ENCODE results near the gene CHD2. TPM values are rescaled to one million over a fixed set of nuclear protein-coding genes. Genes with fewer than 3 reads are reported as not detected.

Gene CHD2
- total RNA-seq, 1 donor from 2014 or later: 159 TPM

- H3K27ac Mint-ChIP-seq: no peak overlapping the region
- H3K9me3 Mint-ChIP-seq (ENCODE audit: low read depth): peaks cover 30% of the 10 kb centered on the region
- H3K27me3 Mint-ChIP-seq: no peaks in the 10 kb centered on the region
These were observed 47.1 kb downstream of the CHD2 start for GRCh38 chr15:92947071-92947730.

GRCh38 chr15:92949604-92950249, 49.6 kb downstream of the CHD2 start:
- Mint-ChIP-seq H3K27me3 (no peaks in the 10 kb centered on the region), H3K36me3 (ENCODE audit: insufficient read depth) (peaks cover 70% of the 10 kb centered on the region), H3K4me3 (ENCODE audit: low read depth) (no peak overlapping the region), H3K4me1 (ENCODE audit: low read depth) (no peaks in the 10 kb centered on the region), H3K9me3 (ENCODE audit: low read depth) (peaks cover 30% of the 10 kb centered on the region), H3K27ac (peak overlapping the region; percentile 71)
- DNase-seq (ENCODE audit: low spot score, unreplicated experiment): no peak
- no peak for TF ChIP-seq CTCF (IDR thresholded peaks at IDR 0.05; ENCODE audit: unreplicated experiment)

More at GRCh38 chr15:92947071-92947730, 47.1 kb downstream of the CHD2 start:
- H3K36me3 Mint-ChIP-seq (ENCODE audit: insufficient read depth): peaks cover 81% of the 10 kb centered on the region
- no peak for DNase-seq (ENCODE audit: low spot score, unreplicated experiment)
- peaks cover 2% of the 10 kb centered on the region for H3K4me1 Mint-ChIP-seq (ENCODE audit: low read depth)
- TF ChIP-seq CTCF (IDR thresholded peaks at IDR 0.05; ENCODE audit: unreplicated experiment): no peak
- H3K4me3 Mint-ChIP-seq (ENCODE audit: low read depth): no peak overlapping the region

- Mint-ChIP-seq H3K4me3 (ENCODE audit: low read depth) (no peak overlapping the region), H3K27me3 (no peaks in the 10 kb centered on the region), H3K4me1 (ENCODE audit: low read depth) (no peaks in the 10 kb centered on the region), H3K36me3 (ENCODE audit: insufficient read depth) (peaks cover 72% of the 10 kb centered on the region), H3K9me3 (ENCODE audit: low read depth) (peaks cover 29% of the 10 kb centered on the region), H3K27ac (peak overlapping the region; percentile 85)
- DNase-seq (ENCODE audit: low spot score, unreplicated experiment): no peak
- TF ChIP-seq CTCF (IDR thresholded peaks at IDR 0.05; ENCODE audit: unreplicated experiment): no peak
These were observed 51.8 kb downstream of the CHD2 start for GRCh38 chr15:92951800-92952457.

GRCh38 chr15:92952458-92952850, 52.3 kb downstream of the CHD2 start:
- TF ChIP-seq CTCF (IDR thresholded peaks at IDR 0.05; ENCODE audit: unreplicated experiment): no peak
- Mint-ChIP-seq H3K9me3 (ENCODE audit: low read depth) (peaks cover 24% of the 10 kb centered on the region), H3K27ac (no peak overlapping the region), H3K27me3 (no peaks in the 10 kb centered on the region), H3K36me3 (ENCODE audit: insufficient read depth) (peaks cover 71% of the 10 kb centered on the region), H3K4me3 (ENCODE audit: low read depth) (no peak overlapping the region), H3K4me1 (ENCODE audit: low read depth) (no peaks in the 10 kb centered on the region)
- DNase-seq (ENCODE audit: low spot score, unreplicated experiment): no peak

GRCh38 chr15:92953566-92953965, 53.4 kb downstream of the CHD2 start:
- DNase-seq (ENCODE audit: low spot score, unreplicated experiment): no peak
- no peaks in the 10 kb centered on the region for H3K27me3 Mint-ChIP-seq
- H3K4me3 Mint-ChIP-seq (ENCODE audit: low read depth): no peak overlapping the region
- H3K4me1 Mint-ChIP-seq (ENCODE audit: low read depth): no peaks in the 10 kb centered on the region
- H3K27ac Mint-ChIP-seq: no peak overlapping the region
- H3K9me3 Mint-ChIP-seq (ENCODE audit: low read depth): peaks cover 16% of the 10 kb centered on the region
- peaks cover 68% of the 10 kb centered on the region for H3K36me3 Mint-ChIP-seq (ENCODE audit: insufficient read depth)
- TF ChIP-seq CTCF (IDR thresholded peaks at IDR 0.05; ENCODE audit: unreplicated experiment): no peak
